ENCODE measurements around the gene FXYD2.

DNA sequence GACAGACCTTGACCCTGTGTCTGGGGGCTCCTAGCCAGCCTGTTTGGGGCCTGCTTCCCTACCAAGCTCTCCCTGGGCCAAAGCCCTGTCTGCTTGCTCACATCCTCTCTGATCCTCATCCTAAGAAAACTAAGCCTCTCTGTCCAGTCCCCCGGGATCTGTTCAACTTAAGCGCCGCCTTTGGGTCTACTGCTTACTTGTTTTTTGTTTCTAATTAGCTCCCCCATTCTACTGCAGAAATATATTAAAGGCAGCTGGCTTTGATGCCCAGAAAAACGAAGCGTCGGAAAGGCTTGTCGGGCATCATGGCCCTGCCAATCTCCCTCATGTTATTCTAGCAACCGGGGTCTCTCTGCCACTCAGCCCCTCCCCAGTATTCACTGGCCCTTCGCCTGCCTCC, 31.0 kb downstream of the FXYD2 start:
- TF ChIP-seq POLR2A (IDR thresholded peaks at IDR 0.05; ENCODE audit: low read depth, low read length) (no peak), CTCF (conservative IDR thresholded peaks at IDR 0.05; ENCODE audit: low read depth, low read length) (no peak)

Measured in IMR-90 (cell line).